ENCODE results near the gene CDK5. TPM values are rescaled to one million over a fixed set of nuclear protein-coding genes. Genes with fewer than 3 reads are reported as not detected.

CDK5 gene
- total RNA-seq, 1 experiment from 2014 or later = 23.8 TPM

- BruUV-seq (replicated peaks) = no TSS peak
- H3K9me3 ChIP-seq = no peaks in the 10 kb centered on the region
- DNase-seq = no peak
- intact Hi-C loops (cut with micrococcal nuclease; ENCODE audit: unreplicated experiment) = no loop called here
- CTCF ChIA-PET = interaction anchor here (0.9 to 1.4 kb wide), 2 partner anchors 11 to 21 kb away, joined by 3 to 4 read pairs; no protein-coding TSS in a partner anchor
- Mint-ChIP-seq H3K9me3 (ENCODE audit: unreplicated experiment) (no peaks in the 10 kb centered on the region), H3K4me1 (ENCODE audit: low read depth, unreplicated experiment) (no peaks in the 10 kb centered on the region), H3K27me3 (ENCODE audit: insufficient read depth, unreplicated experiment) (peaks cover 3% of the 10 kb centered on the region), H3K27ac (ENCODE audit: unreplicated experiment) (no peak overlapping the region), H3K4me3 (ENCODE audit: unreplicated experiment) (no peak overlapping the region), H3K36me3 (ENCODE audit: insufficient read depth, unreplicated experiment) (no peaks in the 10 kb centered on the region)
- no peaks in the 10 kb centered on the region for H3K27me3 ChIP-seq (replicated peaks; ENCODE audit: control insufficient read depth, insufficient read depth, low read length)
- POLR2A ChIA-PET = no interaction called here
- no peak for TF ChIP-seq CTCF (IDR thresholded peaks at IDR 0.05; ENCODE audit: insufficient read depth in 1 of 2, low read depth in 1 of 2, low read length in 1 of 2, severe bottlenecking in 1 of 2, unreplicated experiment in 1 of 2)
- peaks cover 9% of the 10 kb centered on the region for H3K4me1 ChIP-seq
- H3K4me3 ChIP-seq (ENCODE audit: low read depth, low read length) = no peak overlapping the region
- no peaks in the 10 kb centered on the region for H3K36me3 ChIP-seq (ENCODE audit: control insufficient read depth, insufficient read depth, low read length)
These were observed 51.0 kb downstream of the CDK5 start for GRCh38 chr7:151006590-151007300.

GRCh38 chr7:151005566-151005965, 52.1 kb downstream of the CDK5 start:
- intact Hi-C loops (cut with micrococcal nuclease; ENCODE audit: unreplicated experiment) = no loop called here
- H3K4me1 Mint-ChIP-seq (ENCODE audit: low read depth, unreplicated experiment) = no peaks in the 10 kb centered on the region
- Histone ChIP-seq H3K4me1 (peaks cover 6% of the 10 kb centered on the region; the same call in 1 of the 2 replicates), H3K27me3 (replicated peaks; ENCODE audit: control insufficient read depth, insufficient read depth, low read length) (no peaks in the 10 kb centered on the region), H3K4me3 (ENCODE audit: low read depth, low read length) (no peak overlapping the region), H3K9me3 (no peaks in the 10 kb centered on the region), H3K36me3 (ENCODE audit: control insufficient read depth, insufficient read depth, low read length) (no peaks in the 10 kb centered on the region)
- no TSS peak for BruUV-seq (replicated peaks)
- H3K9me3 Mint-ChIP-seq (ENCODE audit: unreplicated experiment) = no peaks in the 10 kb centered on the region
- CTCF ChIA-PET = no interaction called here
- no peak overlapping the region for H3K27ac Mint-ChIP-seq (ENCODE audit: unreplicated experiment)
- H3K4me3 Mint-ChIP-seq (ENCODE audit: unreplicated experiment) = no peak overlapping the region
- no peak for DNase-seq
- no peak for TF ChIP-seq CTCF (IDR thresholded peaks at IDR 0.05; ENCODE audit: insufficient read depth in 1 of 2, low read depth in 1 of 2, low read length in 1 of 2, severe bottlenecking in 1 of 2, unreplicated experiment in 1 of 2)
- POLR2A ChIA-PET = interaction anchor here (0.6 kb wide), 1 partner anchor 55 kb away, joined by 3 read pairs; no protein-coding TSS in a partner anchor
- H3K27me3 Mint-ChIP-seq (ENCODE audit: insufficient read depth, unreplicated experiment) = peaks cover 3% of the 10 kb centered on the region
- no peaks in the 10 kb centered on the region for H3K36me3 Mint-ChIP-seq (ENCODE audit: insufficient read depth, unreplicated experiment)

Other genes starting within 250 kb of the CDK5 start
- 3.5 and 4.5 TPM in 2 replicates for gene AOC1, start 205.4 kb downstream of the CDK5 start, total RNA-seq (2022)
- gene KCNH2, start 79.6 kb downstream of the CDK5 start, total RNA-seq (2022) = 0.60 and 0.66 TPM in 2 replicates
- 1.1 TPM in 1 of 2 replicates, not detected in the other for gene NOS3, start 66.9 kb downstream of the CDK5 start, total RNA-seq (2022)
- gene ATG9B, start 33.4 kb downstream of the CDK5 start, total RNA-seq (2022) = 4.3 and 4.8 TPM in 2 replicates
- gene ABCB8, start 29.4 kb downstream of the CDK5 start, total RNA-seq (2022) = 30.1 and 30.8 TPM in 2 replicates
- gene ASIC3, start 9.4 kb downstream of the CDK5 start, total RNA-seq (2022) = 0.70 and 1.1 TPM in 2 replicates
- gene SLC4A2, start 1.7 kb upstream of the CDK5 start, total RNA-seq (2022) = 249 and 255 TPM in 2 replicates
- gene FASTK, start 22.9 kb upstream of the CDK5 start, total RNA-seq (2022) = 114 and 119 TPM in 2 replicates
- 68.1 and 75.0 TPM in 2 replicates for gene TMUB1, start 25.6 kb upstream of the CDK5 start, total RNA-seq (2022)
- gene AGAP3, start 28.6 kb upstream of the CDK5 start, total RNA-seq (2022) = 70.2 and 76.6 TPM in 2 replicates
- gene GBX1, start 109.8 kb upstream of the CDK5 start, total RNA-seq (2022) = not detected in 2 replicates
- not detected in 2 replicates for gene ASB10, start 129.4 kb upstream of the CDK5 start, total RNA-seq (2022)
- gene H2BK1, start 152.6 kb upstream of the CDK5 start, total RNA-seq (2022) = not detected in 2 replicates
- gene ABCF2, start 169.3 kb upstream of the CDK5 start, total RNA-seq (2022) = 50.8 and 57.8 TPM in 2 replicates
- gene CHPF2, start 174.6 kb upstream of the CDK5 start, total RNA-seq (2022) = 30.9 and 34.0 TPM in 2 replicates
- 20.2 and 27.8 TPM in 2 replicates for gene SMARCD3, start 190.8 kb upstream of the CDK5 start, total RNA-seq (2022)